Heart right ventricle (tissue), 16 donors: ENCODE data around the gene SYCE1L. TPM values are rescaled to one million over a fixed set of nuclear protein-coding genes. Genes with fewer than 3 reads are reported as not detected.
A peak's percentile ranks its signal among the peaks of the same experiment; 100 is the strongest.
"Not testable (repeated sequence)": the region's sequence is repeated elsewhere in the genome, so short reads cannot be mapped to it uniquely, and the experiment has no call there.

ENCODE experiments used
- ATAC-seq, 8 donors: fragments of 200-7000 bp; cut with Tn5 transposase; one replicate each; pipeline ENCODE4 v1.9.1; 2020; ENCODE audit warnings: mild to moderate bottlenecking in 8 of 8, moderate library complexity in 8 of 8, moderate number of reproducible peaks in 1 of 8
- DNase-seq, 2 donors: peaks; one replicate each; pipeline ENCODE4 v3.0.0-alpha.2; 2020
- H3K27ac ChIP-seq, 10 donors: fragments of 200-600 bp; sonication (generic) in 2 of 10; one replicate each; pipeline versions ENCODE4 v1.5.0 to v1.8.0; 2020 to 2022; ENCODE audit warnings: mild to moderate bottlenecking in 3 of 10
- H3K27me3 ChIP-seq, 7 donors: fragments of 200-600 bp; one replicate each; pipeline ENCODE4 v1.8.0; 2021 to 2022; ENCODE audit warnings: mild to moderate bottlenecking in 2 of 7
- H3K36me3 ChIP-seq, 9 donors: fragments of 200-600 bp; sonication (generic) in 1 of 9; one replicate each; pipeline versions ENCODE4 v1.5.0 to v1.8.0; 2020 to 2022; ENCODE audit warnings: mild to moderate bottlenecking in 2 of 9
- H3K4me1 ChIP-seq, 9 donors: fragments of 200-600 bp; sonication (generic) in 1 of 9; one replicate each; pipeline versions ENCODE4 v1.5.0 to v1.8.0; 2020 to 2022; ENCODE audit warnings: mild to moderate bottlenecking in 4 of 9
- H3K4me3 ChIP-seq, 10 donors: fragments of 200-600 bp; sonication (generic) in 2 of 10; one replicate each; pipeline versions ENCODE4 v1.5.0 to v1.8.0; 2020 to 2022; ENCODE audit warnings: mild to moderate bottlenecking in 7 of 10, moderate library complexity in 2 of 10
- H3K9me3 ChIP-seq, 11 donors: fragments of 200-600 bp in 10 of 11; sonication (generic) in 2 of 11; one replicate each; pipeline versions ENCODE4 v1.5.0 to v1.8.0; 2013 to 2022; ENCODE audit warnings: mild to moderate bottlenecking in 2 of 11, control low read depth in 1 of 11, moderate library complexity in 1 of 11
- CTCF ChIP-seq, 9 donors: fragments of 200-600 bp; sonication (generic) in 2 of 9; IDR thresholded peaks; one replicate each; pipeline versions ENCODE4 v1.5.0 to v1.8.0; 2021 to 2022; ENCODE audit warnings: antibody characterized with exemption in 9 of 9, mild to moderate bottlenecking in 5 of 9, moderate library complexity in 1 of 9
- WGBS, 2 donors: extraction: QIAGEN DNeasy Blood & Tissue Kit; methylation state at CpG; one replicate each; pipeline ENCODE4 v1.1.7; 2013; ENCODE audit warnings: inconsistent platforms in 1 of 2; 5-methylcytosine and 5-hydroxymethylcytosine counted together
- intact Hi-C, 10 donors: fragments of 100-400 bp; cut with DNase I; formaldehyde crosslinking; loops; one replicate each; pipeline versions ENCODE4 v1.11.1 to v1.14.2; 2022
- long read RNA-seq, 3 donors: library from polyadenylated mRNA; unstranded; transcript quantifications; one replicate each; pipeline ENCODE4 v2.0.0, GENCODE V29; 2020 to 2021
- polyA plus RNA-seq, 2 donors: library from polyadenylated mRNA; stranded (reverse); fragments of 200-250 nt; gene quantifications; one replicate each; pipeline ENCODE4 v1.2.3, GENCODE V29; 2013
- total RNA-seq, 10 donors: library from RNA; stranded (reverse); fragmentation: NEBNext Ultra II Directional in 3 of 10; extraction: Animal tissue kit (Norgen Biotek cat#: 25700) in 3 of 10; gene quantifications; one replicate each; pipeline versions ENCODE4 v1.2.1 to v1.2.4, GENCODE V29; 2021 to 2023
- donor health status: Arrhythmogenic right ventricular cardiomyopathy.
- donor health status: ischemic (EF 13 %, LVEDD 7.1; RV severe dilation, severe dysfunction).
- donor health status: healthy with polysubstance abuse.
- donor health status: DM: no; HTN: yes; CAD: no.
- donor health status: DM: no; HTN: no; CAD: no.
- donor health status: ischemic (EF 25% LVEDD 6.9; RV normal size, moderate dysfunction).
- donor health status: ischemic (EF 25% LVEDD 5.7; RV mildly dilated, moderate dysfunction).
- donor health status: healthy.
- donor health status: DM: yes; HTN: yes; CAD: no.
- donor health status: Ischemic cardiomyopathy.
- donor health status: ischemic (EF 35%, LVEDD 5.7; RV mildly dilated, moderate dysfunction).
- donor health status: nonischemic (EF 11% LVEDD 7.7; RV severe dilation, severe dysfunction).
- donor health status: DM: yes; HTN: yes; CAD: no.
- donor health status: PGD.
- donor health status: ischemic (EF 29% LVEDD 5.4; RV normal size, mild dysfunction).
- donor health status: nonischemic (EF 23%, LVEDD 6.1; RV moderate dilation, normal function).

SYCE1L gene, protein sequence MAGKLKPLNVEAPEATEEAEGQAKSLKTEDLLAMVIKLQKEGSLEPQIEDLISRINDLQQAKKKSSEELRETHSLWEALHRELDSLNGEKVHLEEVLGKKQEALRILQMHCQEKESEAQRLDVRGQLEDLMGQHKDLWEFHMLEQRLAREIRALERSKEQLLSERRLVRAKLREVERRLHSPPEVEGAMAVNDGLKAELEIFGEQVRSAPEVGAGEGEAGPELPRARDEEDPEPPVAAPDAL
- total RNA-seq (1 to 10 TPM in 4 of 10 donors, under 1 TPM in 4, not detected in 2; 0.81 to 2.7 (median 0.99) TPM), polyA plus RNA-seq (1 to 10 TPM in 1 of 2 donors, under 1 TPM in 1; 0.90 to 1.2 TPM)
- long read RNA-seq, donor 1, partial matches to known transcripts: 0 of 1 reads
- long read RNA-seq, donor 1, other reads (novel, unspliced or antisense): 0 of 1 reads
- long read RNA-seq, donor 2, partial matches to known transcripts: 0 of 2 reads
- long read RNA-seq, donor 2, other reads (novel, unspliced or antisense): 2 of 2 reads
- long read RNA-seq, donor 3, partial matches to known transcripts: 1 of 3 reads
- long read RNA-seq, donor 3, other reads (novel, unspliced or antisense): 2 of 3 reads

GRCh38 chr16:77199211-77199610 is at the start of gene SYCE1L:
SYCE1L (plus strand) TSS chr16:77199408; CDS start chr16:77199452, 44 bp downstream.
- Histone ChIP-seq H3K9me3 (no peaks in the 10 kb centered on the region), H3K36me3 (peaks cover 3 to 82% (median 28%) of the 10 kb centered on the region in 9 donors)
- 93 to 94% methylated on average over 18 of the region's 18 CpGs for WGBS, 2 donors

DNA sequence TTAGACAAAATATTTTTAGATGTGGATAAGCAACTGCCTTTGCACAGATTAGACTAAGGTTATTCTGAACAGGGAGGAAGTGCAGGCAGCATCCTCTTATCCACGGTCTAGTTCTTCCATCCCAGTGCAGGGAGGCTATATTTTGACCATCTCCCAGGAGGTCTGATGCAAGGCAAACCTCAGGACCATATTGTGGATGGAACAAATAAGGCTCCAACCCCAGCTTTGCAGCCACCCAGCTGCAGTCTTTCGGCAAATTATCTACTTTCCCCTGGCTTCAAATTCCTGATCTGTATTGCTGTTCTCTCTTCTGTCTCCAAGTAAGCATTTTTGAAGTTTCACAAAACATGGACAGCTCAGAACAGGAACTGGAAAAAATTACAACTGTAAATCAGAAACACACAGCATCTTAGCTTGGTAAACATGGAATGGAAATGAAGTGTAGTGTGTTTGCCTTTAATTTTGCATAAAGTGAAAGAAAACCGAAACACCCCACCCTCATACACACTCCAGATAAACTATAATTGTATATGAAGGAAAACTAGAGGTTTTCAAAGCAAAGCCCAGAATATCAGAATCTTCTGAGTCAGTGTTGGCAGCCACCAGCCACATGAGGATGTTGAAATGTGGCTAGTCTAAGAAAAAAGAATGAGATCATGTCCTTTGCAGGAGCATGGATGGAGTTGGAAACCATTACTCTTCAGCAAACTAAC is 41.7 kb upstream of the SYCE1L start:
- no peak for DNase-seq
- peak in 7 of 8 donors; percentile 54 to 84 (median 76) for ATAC-seq
- no peaks in the 10 kb centered on the region for H3K36me3 ChIP-seq
- H3K9me3 ChIP-seq: no peaks in the 10 kb centered on the region
- H3K27me3 ChIP-seq: peaks cover 0 to 5% (median 0%) of the 10 kb centered on the region in 7 donors
- intact Hi-C loops: no loop called here
- H3K27ac ChIP-seq: peak overlapping the region in 8 of 10 donors; percentile 5 to 73 (median 17)
- H3K4me1 ChIP-seq: no peaks in the 10 kb centered on the region
- no peak for TF ChIP-seq CTCF (IDR thresholded peaks at IDR 0.05)
- H3K4me3 ChIP-seq: no peak overlapping the region
- WGBS, 2 donors: 35 to 36% methylated on average over 3 of the region's 3 CpGs

More at GRCh38 chr16:77199211-77199610, at the start of gene SYCE1L:
- H3K27ac ChIP-seq: no peak within 1 kb of the TSS
- DNase-seq (no peak), ATAC-seq (no peak)
- no peak within 1 kb of the TSS for H3K4me3 ChIP-seq
- no peaks in the 10 kb centered on the region for H3K27me3 ChIP-seq
- intact Hi-C loops: loop anchor here in 1 of 10 donors (10.0 kb wide), 1 partner anchor 1544 kb away; no protein-coding TSS in a partner anchor
- no peak for TF ChIP-seq CTCF (IDR thresholded peaks at IDR 0.05)
- no peaks in the 10 kb centered on the region for H3K4me1 ChIP-seq

- WGBS, 2 donors: 83 to 85% methylated on average over 6 of the region's 6 CpGs
- Histone ChIP-seq H3K36me3 (no peaks in the 10 kb centered on the region), H3K27ac (peak overlapping the region in 7 of 10 donors; percentile 13 to 73 (median 33)), H3K4me1 (no peaks in the 10 kb centered on the region), H3K27me3 (peaks cover 0 to 5% (median 0%) of the 10 kb centered on the region in 7 donors), H3K4me3 (no peak overlapping the region), H3K9me3 (no peaks in the 10 kb centered on the region)
- no peak for TF ChIP-seq CTCF (IDR thresholded peaks at IDR 0.05)
- peak in 5 of 8 donors; percentile 57 to 76 (median 64) for ATAC-seq
- intact Hi-C loops: no loop called here
- DNase-seq: no peak
Observed at GRCh38 chr16:77158293-77158692, 40.9 kb upstream of the SYCE1L start.

GRCh38 chr16:77165006-77165405 is 34.2 kb upstream of the SYCE1L start:
- Histone ChIP-seq H3K9me3 (no peaks in the 10 kb centered on the region), H3K4me1 (peaks cover 0 to 5% (median 0%) of the 10 kb centered on the region in 9 donors), H3K36me3 (no peaks in the 10 kb centered on the region), H3K4me3 (no peak overlapping the region), H3K27ac (no peak overlapping the region), H3K27me3 (peaks cover 0 to 13% (median 0%) of the 10 kb centered on the region in 7 donors)
- intact Hi-C loops: loop anchor here in 3 of 10 donors (5.0 to 10.0 kb wide), 2 partner anchors 100 to 1378 kb away; no protein-coding TSS in a partner anchor
- DNase-seq (no peak), ATAC-seq (no peak)
- WGBS, 2 donors: 84 to 90% methylated on average over 2 of the region's 2 CpGs
- TF ChIP-seq CTCF (IDR thresholded peaks at IDR 0.05): no peak

- not testable (repeated sequence) for H3K27ac ChIP-seq, H3K9me3 ChIP-seq, H3K4me3 ChIP-seq, H3K36me3 ChIP-seq, H3K4me1 ChIP-seq
- DNase-seq: peak in 1 of 2 donors; percentile 21
- ATAC-seq: peak in 4 of 8 donors; percentile 14 to 65 (median 38)
- peaks cover 0 to 17% (median 0%) of the 10 kb centered on the region in 7 donors for H3K27me3 ChIP-seq
- intact Hi-C loops: loop anchor here in 3 of 10 donors (5.0 to 10.0 kb wide), 2 partner anchors 101 to 1378 kb away; no protein-coding TSS in a partner anchor
- WGBS, 2 donors: 79 to 81% methylated on average over 9 of the region's 9 CpGs
Observed at GRCh38 chr16:77165536-77166236, 33.5 kb upstream of the SYCE1L start.
